Karpas-422 (cell line): Measurements from ENCODE around the gene FBN1. TPM values are rescaled to one million over a fixed set of nuclear protein-coding genes. Genes with fewer than 3 reads are reported as not detected.

Experiments
- DNase-seq: peaks from one replicate; pipeline ENCODE4 v3.0.0-alpha.2; 2015
- H2AFZ ChIP-seq: fragments of 200-600 bp; sonication (generic); 2 replicates; pipeline ENCODE4 v1.6.1; 2014; ENCODE audit warnings: antibody characterized with exemption, low read length, mixed read lengths
- H3K27ac ChIP-seq: fragments of 200-600 bp; sonication (generic); 2 replicates; pipeline ENCODE4 v1.5.1; 2014; ENCODE audit warnings: mild to moderate bottlenecking, low read length, moderate library complexity
- H3K27me3 ChIP-seq: fragments of 200-600 bp; sonication (generic); 2 replicates; pipeline ENCODE4 v1.6.1; 2014; ENCODE audit warnings: low read length, mixed read lengths
- H3K36me3 ChIP-seq: fragments of 200-600 bp; sonication (generic); 2 replicates; pipeline ENCODE4 v1.6.1; 2014; ENCODE audit warnings: low read length, mixed read lengths; ENCODE audit not compliant: insufficient read depth
- H3K4me1 ChIP-seq: fragments of 200-600 bp; sonication (generic); 2 replicates; pipeline ENCODE4 v1.6.1; 2014; ENCODE audit warnings: mild to moderate bottlenecking, low read length, mixed read lengths
- H3K4me2 ChIP-seq: fragments of 200-600 bp; sonication (generic); 2 replicates; pipeline ENCODE4 v1.6.1; 2014; ENCODE audit warnings: low read length, low read depth, mild to moderate bottlenecking; ENCODE audit not compliant: poor library complexity, severe bottlenecking
- H3K4me3 ChIP-seq: fragments of 200-600 bp; sonication (generic); 2 replicates; pipeline ENCODE4 v1.5.1; 2014; ENCODE audit warnings: mild to moderate bottlenecking, antibody characterized with exemption, low read length, mixed read lengths
- H3K79me2 ChIP-seq: fragments of 200-600 bp; sonication (generic); 2 replicates; pipeline ENCODE4 v1.6.1; 2014; ENCODE audit warnings: mild to moderate bottlenecking, low read length, mixed read lengths
- H3K9ac ChIP-seq: fragments of 200-600 bp; sonication (generic); 2 replicates; pipeline ENCODE4 v1.6.0; 2014; ENCODE audit warnings: low read length
- H3K9me2 ChIP-seq: fragments of 200-600 bp; sonication (generic), shearing (Covaris generic); replicated peaks from 2 replicates; pipeline ENCODE4 v1.6.0; 2014; ENCODE audit warnings: mild to moderate bottlenecking, low read length, moderate library complexity; ENCODE audit not compliant: insufficient read depth
- H3K9me3 ChIP-seq: fragments of 300-700, 200-600 bp; sonication (generic); 2 replicates; pipeline ENCODE4 v1.6.1; 2014; ENCODE audit warnings: low read length, mixed read lengths
- H4K20me1 ChIP-seq: fragments of 200-600 bp; sonication (generic); 2 replicates; pipeline ENCODE4 v1.6.1; 2014; ENCODE audit warnings: mild to moderate bottlenecking, antibody characterized with exemption, low read length, low read depth; ENCODE audit not compliant: insufficient read depth
- total RNA-seq: library from RNA; depleted of rRNA; stranded (reverse); fragments of >200 nt; shearing (Covaris generic); gene quantifications from 2 replicates; pipeline ENCODE4 v1.2.3, GENCODE V29; 2014; ENCODE audit warnings: low replicate concordance

The FBN1 gene
- total RNA-seq, 1 experiment from 2014 or later, result 0.86 TPM

GRCh38 chr15:48657950-48658591 is 12.6 kb upstream of the FBN1 start:
- no peak for DNase-seq

GRCh38 chr15:48654801-48655200 is 9.3 kb upstream of the FBN1 start:
- Histone ChIP-seq H3K4me1 (no peaks in the 10 kb centered on the region), H2AFZ (no peak overlapping the region), H3K9ac (no peak overlapping the region), H3K9me2 (no peaks in the 10 kb centered on the region), H3K27me3 (no peaks in the 10 kb centered on the region), H4K20me1 (no peaks in the 10 kb centered on the region), H3K4me2 (no peak overlapping the region), H3K9me3 (no peaks in the 10 kb centered on the region), H3K4me3 (no peak overlapping the region), H3K79me2 (no peaks in the 10 kb centered on the region), H3K36me3 (no peaks in the 10 kb centered on the region), H3K27ac (no peak overlapping the region)
- no peak for DNase-seq

More at GRCh38 chr15:48657950-48658591, 12.6 kb upstream of the FBN1 start:
- H3K9me3 ChIP-seq, result no peaks in the 10 kb centered on the region
- H3K4me2 ChIP-seq, result no peak overlapping the region
- no peak overlapping the region for H2AFZ ChIP-seq
- no peaks in the 10 kb centered on the region for H3K79me2 ChIP-seq
- H3K9me2 ChIP-seq, result no peaks in the 10 kb centered on the region
- no peaks in the 10 kb centered on the region for H4K20me1 ChIP-seq
- H3K36me3 ChIP-seq, result no peaks in the 10 kb centered on the region
- H3K4me3 ChIP-seq, result no peak overlapping the region
- H3K27me3 ChIP-seq, result no peaks in the 10 kb centered on the region
- no peak overlapping the region for H3K27ac ChIP-seq
- H3K4me1 ChIP-seq, result no peaks in the 10 kb centered on the region
- no peak overlapping the region for H3K9ac ChIP-seq

- DNase-seq, result no peak
- H3K79me2 ChIP-seq, result no peaks in the 10 kb centered on the region
- no peaks in the 10 kb centered on the region for H3K27me3 ChIP-seq
- no peaks in the 10 kb centered on the region for H3K4me1 ChIP-seq
- H3K4me2 ChIP-seq, result no peak overlapping the region
- no peak overlapping the region for H3K27ac ChIP-seq
- H4K20me1 ChIP-seq, result no peaks in the 10 kb centered on the region
- H3K36me3 ChIP-seq, result no peaks in the 10 kb centered on the region
- H3K4me3 ChIP-seq, result no peak overlapping the region
- no peaks in the 10 kb centered on the region for H3K9me3 ChIP-seq
- H3K9me2 ChIP-seq, result no peaks in the 10 kb centered on the region
- H2AFZ ChIP-seq, result no peak overlapping the region
- no peak overlapping the region for H3K9ac ChIP-seq
Observed at GRCh38 chr15:48653913-48654670, 8.6 kb upstream of the FBN1 start.

- no peak overlapping the region for H3K9ac ChIP-seq
- no peaks in the 10 kb centered on the region for H3K9me3 ChIP-seq
- no peak overlapping the region for H2AFZ ChIP-seq
- no peaks in the 10 kb centered on the region for H3K79me2 ChIP-seq
- H3K4me1 ChIP-seq, result no peaks in the 10 kb centered on the region
- no peaks in the 10 kb centered on the region for H3K9me2 ChIP-seq
- H3K4me2 ChIP-seq, result no peak overlapping the region
- no peak overlapping the region for H3K27ac ChIP-seq
- no peaks in the 10 kb centered on the region for H3K27me3 ChIP-seq
- no peak overlapping the region for H3K4me3 ChIP-seq
- no peaks in the 10 kb centered on the region for H4K20me1 ChIP-seq
- no peaks in the 10 kb centered on the region for H3K36me3 ChIP-seq
- DNase-seq, result no peak
Observed at GRCh38 chr15:48653216-48653615, 7.7 kb upstream of the FBN1 start.

GRCh38 chr15:48652510-48653076 is 7.1 kb upstream of the FBN1 start:
- Histone ChIP-seq H3K9ac (no peak overlapping the region), H3K27ac (no peak overlapping the region), H3K4me2 (no peak overlapping the region), H3K27me3 (no peaks in the 10 kb centered on the region), H3K79me2 (no peaks in the 10 kb centered on the region), H3K4me1 (no peaks in the 10 kb centered on the region), H3K36me3 (no peaks in the 10 kb centered on the region), H2AFZ (no peak overlapping the region), H3K9me2 (no peaks in the 10 kb centered on the region), H3K9me3 (no peaks in the 10 kb centered on the region), H3K4me3 (no peak overlapping the region), H4K20me1 (no peaks in the 10 kb centered on the region)
- DNase-seq, result no peak

- H3K36me3 ChIP-seq, result no peaks in the 10 kb centered on the region
- DNase-seq, result no peak
- H3K79me2 ChIP-seq, result no peaks in the 10 kb centered on the region
- no peaks in the 10 kb centered on the region for H3K9me2 ChIP-seq
- H3K27me3 ChIP-seq, result no peaks in the 10 kb centered on the region
- H3K4me1 ChIP-seq, result no peaks in the 10 kb centered on the region
- no peaks in the 10 kb centered on the region for H4K20me1 ChIP-seq
- H2AFZ ChIP-seq, result no peak overlapping the region
- H3K9me3 ChIP-seq, result no peaks in the 10 kb centered on the region
- H3K27ac ChIP-seq, result no peak overlapping the region
- H3K4me2 ChIP-seq, result no peak overlapping the region
- H3K9ac ChIP-seq, result no peak overlapping the region
- no peak overlapping the region for H3K4me3 ChIP-seq
Observed at GRCh38 chr15:48650931-48651330, 5.4 kb upstream of the FBN1 start.

GRCh38 chr15:48647962-48648361 is 2.5 kb upstream of the FBN1 start:
- no peaks in the 10 kb centered on the region for H3K79me2 ChIP-seq
- no peak overlapping the region for H2AFZ ChIP-seq
- H3K4me2 ChIP-seq, result no peak overlapping the region
- H3K27me3 ChIP-seq, result no peaks in the 10 kb centered on the region
- no peaks in the 10 kb centered on the region for H4K20me1 ChIP-seq
- H3K4me3 ChIP-seq, result no peak overlapping the region
- no peak overlapping the region for H3K27ac ChIP-seq
- no peaks in the 10 kb centered on the region for H3K9me3 ChIP-seq
- H3K9me2 ChIP-seq, result no peaks in the 10 kb centered on the region
- DNase-seq, result no peak
- no peaks in the 10 kb centered on the region for H3K4me1 ChIP-seq
- no peaks in the 10 kb centered on the region for H3K36me3 ChIP-seq
- no peak overlapping the region for H3K9ac ChIP-seq

DNA sequence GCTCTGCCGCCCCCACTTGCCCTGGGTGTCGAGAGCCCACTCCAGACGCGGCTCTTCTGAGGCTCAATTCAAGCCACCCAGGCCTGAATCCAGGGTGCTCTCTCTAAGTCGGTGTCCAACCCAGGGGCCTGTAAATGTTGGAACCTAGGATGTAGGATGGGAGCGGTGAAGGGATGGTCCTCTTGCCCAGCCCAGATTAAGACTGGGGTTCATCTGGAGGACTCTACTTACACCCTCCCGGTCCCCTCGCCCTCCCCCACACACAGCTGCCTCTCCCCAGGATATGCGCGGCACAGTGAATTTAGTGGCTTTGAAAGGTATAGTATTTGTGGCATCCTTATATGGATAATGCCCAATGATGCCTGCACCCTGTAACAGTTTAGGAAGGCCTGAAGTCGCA is 822 bp upstream of the FBN1 start:
- Histone ChIP-seq H3K79me2 (no peaks in the 10 kb centered on the region), H3K9me2 (no peaks in the 10 kb centered on the region), H3K4me2 (no peak overlapping the region), H3K9ac (no peak overlapping the region), H3K4me1 (no peaks in the 10 kb centered on the region), H3K27ac (no peak overlapping the region), H3K4me3 (no peak overlapping the region), H3K27me3 (no peaks in the 10 kb centered on the region), H3K9me3 (no peaks in the 10 kb centered on the region), H4K20me1 (no peaks in the 10 kb centered on the region), H3K36me3 (no peaks in the 10 kb centered on the region), H2AFZ (no peak overlapping the region)
- no peak for DNase-seq
